GM21447 (cell line): ENCODE data around the gene DOCK4.

Experiments used
- ATAC-seq: cut with Tn5 transposase; IDR thresholded peaks from one replicate; pipeline ENCODE4 v1.9.1; 2021; ENCODE audit not compliant: unreplicated experiment

The DOCK4 gene

DNA sequence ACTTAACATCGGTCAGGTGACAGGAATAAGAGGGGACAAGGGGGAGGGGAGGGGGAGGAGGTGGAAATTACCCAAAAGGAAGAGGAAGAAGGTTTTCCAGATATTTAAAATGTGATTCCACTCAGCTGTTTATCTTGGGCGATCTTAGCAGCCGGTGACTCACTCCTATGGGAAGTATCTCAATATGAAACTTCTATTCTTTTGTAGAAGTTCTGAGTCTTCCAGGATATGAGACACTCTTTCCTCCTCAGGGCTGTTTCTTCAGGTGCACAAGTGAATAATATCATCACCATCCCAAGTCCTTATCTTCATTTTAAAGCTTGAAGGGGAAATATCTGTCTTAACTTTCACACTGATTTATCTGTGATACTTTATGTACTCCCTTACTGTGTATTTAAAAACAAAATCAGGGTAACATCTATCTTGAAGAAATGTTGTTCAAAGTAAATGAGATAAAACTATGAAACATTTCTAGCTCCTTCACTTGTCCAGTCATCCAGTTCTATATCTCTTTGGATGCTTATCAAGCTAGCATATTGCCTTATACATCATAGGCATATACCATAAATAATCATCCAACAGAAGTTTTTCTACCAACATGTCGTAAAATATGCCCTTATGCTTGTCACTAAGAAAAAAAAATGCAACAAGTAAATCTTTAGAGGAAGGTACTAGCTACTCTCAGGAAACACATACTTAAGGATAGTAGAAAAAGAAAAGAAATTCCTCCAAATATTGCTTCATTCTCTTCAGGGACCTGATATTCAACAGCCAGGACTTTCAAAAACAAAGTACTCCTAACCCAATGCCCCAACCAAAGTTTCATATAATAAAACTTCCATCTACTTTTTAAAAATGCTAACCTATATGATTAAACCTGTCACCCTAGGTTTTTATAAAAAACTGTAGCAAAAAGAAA lies 13.7 kb downstream of the DOCK4 start:
- no peak for ATAC-seq

DNA sequence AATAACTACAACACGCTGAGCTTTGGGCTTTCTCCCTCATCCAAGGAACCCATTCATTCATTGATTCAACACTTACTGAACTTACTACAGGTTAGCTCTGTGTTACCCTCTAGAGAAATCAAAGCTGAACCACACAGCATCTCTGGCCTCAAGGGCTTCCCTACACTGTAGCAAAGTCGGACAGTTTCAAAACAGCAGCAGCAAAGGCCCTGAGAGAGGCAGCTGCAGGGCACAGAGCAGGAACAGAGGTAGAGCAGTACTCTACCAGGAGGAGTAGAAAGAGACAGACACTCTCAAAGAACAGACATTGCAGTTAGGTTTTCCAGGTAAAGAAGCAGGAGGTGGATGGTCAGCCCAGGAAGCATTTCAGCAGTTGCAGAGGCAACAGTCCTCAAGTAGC lies 16.1 kb downstream of the DOCK4 start:
- no peak for ATAC-seq

DNA sequence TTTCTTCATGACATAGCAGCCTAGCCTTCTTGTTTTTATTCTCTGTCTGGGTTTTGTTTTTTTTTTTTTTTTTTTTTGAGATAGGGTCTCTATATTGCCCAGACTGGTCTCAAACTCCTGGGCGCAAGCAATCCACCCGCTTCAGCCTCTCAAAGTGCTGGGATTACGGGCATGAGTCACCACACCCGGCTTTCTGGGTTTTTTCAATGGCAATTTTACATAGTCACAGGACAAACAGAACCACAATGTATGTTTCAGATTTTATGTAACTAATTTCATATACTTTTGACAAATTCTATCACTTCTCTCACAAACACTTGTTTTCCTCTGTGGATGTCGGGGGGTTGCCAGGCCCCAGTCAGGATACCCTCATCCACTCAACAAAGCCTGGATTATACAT lies 16.5 kb downstream of the DOCK4 start:
- ATAC-seq = no peak

DNA sequence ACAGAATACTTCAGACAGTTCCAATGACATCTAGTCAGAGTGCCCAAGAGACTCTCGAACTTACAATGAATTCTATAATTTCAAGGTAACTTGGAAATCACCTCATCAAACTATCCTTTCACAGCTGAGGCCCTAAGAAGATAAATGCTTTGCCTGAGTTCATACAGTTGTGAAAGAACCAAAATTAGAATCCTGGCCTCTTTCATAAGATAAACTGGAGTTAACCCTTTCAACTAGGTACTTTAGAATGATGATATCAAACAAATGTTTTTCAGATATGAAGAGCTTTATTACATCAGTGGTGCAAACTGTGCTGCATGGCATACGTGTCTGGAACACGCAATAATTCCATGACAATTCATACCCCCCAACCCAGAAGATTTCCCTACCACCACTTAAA lies 17.9 kb downstream of the DOCK4 start:
- no peak for ATAC-seq

DNA sequence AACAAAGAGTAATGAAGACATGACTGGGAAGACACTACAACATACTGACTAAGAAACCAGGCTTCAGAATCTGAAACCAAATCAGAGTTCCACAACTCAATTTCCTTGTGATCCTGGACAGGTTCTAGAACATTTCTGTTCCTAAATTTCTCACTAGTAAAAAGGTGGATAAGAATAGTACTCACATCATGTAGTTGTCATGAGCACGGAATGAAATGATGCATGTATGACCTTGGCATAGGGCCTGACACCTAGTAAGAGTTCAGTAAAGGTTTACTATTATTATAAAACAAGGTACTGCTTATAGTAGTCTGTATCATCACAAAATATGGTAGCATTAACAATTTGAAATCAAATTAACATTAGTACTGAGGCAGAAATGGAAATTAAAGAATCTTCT lies 19.9 kb downstream of the DOCK4 start:
- no peak for ATAC-seq

DNA sequence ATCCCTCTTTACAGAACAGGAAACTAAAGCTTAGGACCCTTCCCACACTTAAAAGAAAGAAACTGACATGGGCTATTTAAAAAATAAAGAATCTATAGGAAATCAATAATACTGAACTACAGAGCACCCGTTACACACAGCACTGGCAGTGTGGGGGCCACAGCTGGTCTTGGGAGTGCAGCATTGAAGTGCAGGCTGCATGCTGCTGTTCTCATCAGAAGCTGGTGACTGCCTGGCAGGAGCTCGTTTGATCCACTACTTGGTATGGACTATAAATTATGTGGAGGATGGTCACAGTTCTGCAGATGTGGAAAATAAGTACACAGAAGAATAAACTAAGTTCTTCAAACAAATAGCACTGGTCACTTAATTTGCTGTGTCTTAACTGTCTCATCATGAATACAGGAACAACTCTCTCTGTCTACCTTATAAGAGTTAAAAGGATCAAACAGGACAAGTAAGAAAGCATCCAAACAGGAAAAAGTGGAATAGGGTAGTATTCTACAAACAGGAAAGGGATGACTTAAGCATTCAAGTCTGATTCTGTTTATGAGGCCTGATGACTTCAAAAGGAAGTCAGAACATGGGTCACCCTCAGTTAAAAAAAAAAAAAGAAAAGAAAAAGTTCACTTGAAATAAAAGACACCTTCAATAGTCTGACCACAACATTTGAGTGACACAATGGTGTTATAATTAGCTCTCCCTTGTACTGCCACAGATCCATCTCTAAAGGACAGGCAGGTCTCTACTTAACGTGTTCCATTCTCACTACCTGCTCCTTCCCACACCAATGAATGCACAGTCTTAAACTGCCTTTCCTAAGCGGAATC lies 21.0 kb downstream of the DOCK4 start:
- no peak for ATAC-seq

DNA sequence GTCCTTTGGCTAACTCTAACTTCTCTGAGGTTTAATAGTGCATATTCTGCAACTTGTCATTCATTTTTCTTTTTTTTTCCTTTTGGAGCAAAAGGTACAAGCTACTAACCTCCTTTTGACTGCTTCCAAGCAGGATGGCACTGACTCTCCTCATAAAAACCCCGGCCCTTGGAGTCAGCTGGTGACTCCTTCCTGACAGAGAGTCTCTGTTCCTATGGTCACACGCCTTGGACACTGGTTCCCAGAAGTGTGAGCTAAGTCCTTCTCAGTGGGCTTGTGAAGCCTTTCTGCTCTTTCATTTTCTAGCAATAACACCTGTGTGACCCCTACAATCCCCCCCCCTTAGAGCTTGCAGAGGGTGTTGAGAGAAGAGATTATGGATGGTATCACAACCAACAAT lies 21.7 kb downstream of the DOCK4 start:
- no peak for ATAC-seq

DNA sequence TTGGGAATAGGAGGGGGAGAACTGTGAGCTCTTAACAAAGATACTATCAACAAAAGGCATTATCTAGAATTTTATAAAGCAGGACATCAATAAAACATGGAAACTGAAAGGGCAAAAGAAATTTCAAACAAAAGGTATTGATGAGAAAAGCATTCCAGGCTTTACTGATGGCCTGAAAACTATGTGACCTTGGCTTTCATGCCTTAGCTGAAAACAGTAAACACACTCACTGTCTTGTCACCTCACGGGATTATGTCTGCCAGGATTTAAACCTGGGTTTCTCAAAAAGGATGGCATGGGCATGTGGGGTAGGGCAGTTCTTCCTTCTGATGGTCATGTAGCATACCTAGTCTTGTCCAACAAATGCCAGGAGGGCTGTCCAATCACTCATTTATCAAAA lies 22.9 kb downstream of the DOCK4 start:
- no peak for ATAC-seq

DNA sequence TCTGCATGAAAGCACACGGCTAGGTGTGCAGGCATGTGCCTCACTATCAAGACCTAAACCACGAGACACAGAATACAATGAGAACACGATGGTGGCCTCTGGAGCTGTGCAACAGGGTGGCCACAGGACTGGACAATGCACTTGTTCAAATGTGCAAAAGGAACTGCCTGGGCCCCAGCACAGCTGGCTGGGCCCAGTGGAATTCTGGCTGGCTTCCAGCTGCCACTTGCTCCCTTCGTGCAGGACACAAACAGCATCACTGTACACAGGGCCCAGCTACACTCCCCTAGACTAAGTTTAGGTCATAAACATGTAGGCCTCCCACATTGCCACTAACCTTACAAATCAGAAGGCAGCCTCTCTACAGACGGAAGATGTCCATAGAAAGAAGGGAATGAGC lies 23.4 kb downstream of the DOCK4 start:
- ATAC-seq = no peak

DNA sequence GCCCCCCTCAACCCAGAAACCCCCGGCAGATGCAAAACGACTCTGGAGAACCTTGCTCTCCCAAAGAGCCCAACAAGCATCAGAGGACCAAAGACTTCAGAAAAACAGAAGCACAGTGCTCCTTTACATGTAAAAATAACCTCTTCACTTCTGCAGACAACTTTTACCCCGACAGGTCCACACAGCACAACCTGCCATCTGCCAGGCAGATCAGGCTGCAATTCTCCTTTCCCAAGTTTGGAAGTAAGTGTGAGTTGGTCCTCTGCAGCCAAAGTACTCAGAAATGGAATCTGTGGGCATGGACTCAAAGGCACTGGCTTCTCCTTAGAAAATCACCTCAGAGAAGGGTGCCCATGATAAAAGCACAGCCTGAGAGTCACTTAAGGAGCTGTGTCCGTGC lies 26.0 kb downstream of the DOCK4 start:
- no peak for ATAC-seq

DNA sequence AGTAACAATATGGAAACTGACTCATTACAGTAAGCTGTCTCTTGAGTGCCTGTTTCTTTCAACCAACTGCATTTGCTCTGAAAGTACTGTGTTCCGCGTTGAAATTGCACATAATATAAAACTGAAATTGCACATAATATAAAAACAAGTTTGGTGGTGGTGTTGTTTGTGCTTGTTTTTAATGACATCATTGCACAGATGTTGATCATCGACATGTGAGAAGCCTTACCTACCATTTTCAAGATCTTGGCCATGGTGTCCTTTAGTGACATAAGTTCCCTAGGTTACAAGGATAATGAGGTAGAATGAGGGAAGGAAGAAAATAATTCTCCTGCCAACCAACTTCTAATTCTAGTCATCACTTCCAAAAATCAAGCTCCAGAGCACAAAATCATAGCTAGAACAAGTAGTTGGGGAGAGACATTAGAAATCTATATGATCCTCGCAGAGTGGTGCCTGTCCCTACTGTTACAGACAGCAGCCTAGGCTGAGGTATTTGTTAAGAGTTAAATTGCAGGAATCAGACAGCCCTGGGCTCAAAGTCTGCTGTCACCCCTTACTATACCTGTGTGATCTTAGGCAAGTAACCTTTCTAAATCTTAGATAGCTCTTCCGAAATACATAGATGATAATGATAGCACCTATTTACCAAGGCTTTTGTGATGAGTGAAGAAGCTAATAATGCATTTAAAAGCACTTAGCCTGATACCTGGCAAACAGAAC lies 29.3 kb downstream of the DOCK4 start:
- no peak for ATAC-seq

DNA sequence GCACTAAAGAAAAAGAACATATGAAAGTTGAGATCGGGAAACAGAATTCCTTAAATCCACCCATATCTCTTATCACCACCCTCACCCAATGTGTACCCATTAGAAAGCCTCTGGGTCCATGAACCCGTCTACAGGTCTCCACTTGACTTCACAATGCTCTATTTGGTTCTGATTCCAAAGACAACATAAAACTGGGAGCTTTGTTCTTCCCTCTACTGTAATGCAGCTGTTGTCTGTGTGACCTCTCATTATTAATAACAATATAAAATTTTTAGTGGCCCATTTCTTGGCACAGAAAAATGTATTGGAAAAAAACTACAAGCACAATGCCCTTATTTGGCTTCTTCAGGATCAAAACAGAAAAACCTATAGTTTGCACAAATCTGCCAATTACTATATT lies 30.0 kb downstream of the DOCK4 start:
- no peak for ATAC-seq

DNA sequence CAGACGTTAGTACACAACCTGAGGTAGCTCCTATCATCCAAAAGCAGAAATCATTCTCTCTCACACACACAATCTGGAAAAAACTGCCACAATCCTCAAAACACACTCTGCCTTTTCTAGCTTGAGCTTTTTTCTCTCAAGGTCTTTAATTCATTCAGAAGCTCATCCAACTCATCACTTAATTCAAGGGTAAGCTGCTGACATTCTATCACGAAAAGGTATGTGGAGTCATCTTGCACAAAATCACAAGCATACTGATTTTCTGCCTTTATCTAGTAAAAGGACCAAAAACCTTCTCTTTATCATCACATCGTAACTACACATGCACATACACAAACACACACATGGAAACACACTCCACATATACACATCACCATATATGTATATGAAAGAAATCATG lies 32.0 kb downstream of the DOCK4 start:
- no peak for ATAC-seq

DNA sequence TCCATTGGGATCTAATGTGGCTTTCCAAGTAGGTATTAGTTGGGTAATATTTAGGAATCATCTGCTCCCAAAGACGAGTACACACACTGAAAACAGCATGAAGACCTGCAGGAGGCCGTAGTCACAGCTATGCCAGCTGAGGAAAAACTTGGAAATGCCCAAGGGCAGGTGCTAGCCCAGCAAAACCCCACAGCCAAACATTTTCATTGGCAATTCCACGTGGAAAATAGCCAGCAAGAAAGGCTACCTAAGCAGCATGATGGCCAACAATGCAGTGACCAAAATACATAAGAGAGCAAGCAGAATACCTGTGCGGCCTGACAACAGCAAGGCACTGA lies 32.7 kb downstream of the DOCK4 start:
- no peak for ATAC-seq

DNA sequence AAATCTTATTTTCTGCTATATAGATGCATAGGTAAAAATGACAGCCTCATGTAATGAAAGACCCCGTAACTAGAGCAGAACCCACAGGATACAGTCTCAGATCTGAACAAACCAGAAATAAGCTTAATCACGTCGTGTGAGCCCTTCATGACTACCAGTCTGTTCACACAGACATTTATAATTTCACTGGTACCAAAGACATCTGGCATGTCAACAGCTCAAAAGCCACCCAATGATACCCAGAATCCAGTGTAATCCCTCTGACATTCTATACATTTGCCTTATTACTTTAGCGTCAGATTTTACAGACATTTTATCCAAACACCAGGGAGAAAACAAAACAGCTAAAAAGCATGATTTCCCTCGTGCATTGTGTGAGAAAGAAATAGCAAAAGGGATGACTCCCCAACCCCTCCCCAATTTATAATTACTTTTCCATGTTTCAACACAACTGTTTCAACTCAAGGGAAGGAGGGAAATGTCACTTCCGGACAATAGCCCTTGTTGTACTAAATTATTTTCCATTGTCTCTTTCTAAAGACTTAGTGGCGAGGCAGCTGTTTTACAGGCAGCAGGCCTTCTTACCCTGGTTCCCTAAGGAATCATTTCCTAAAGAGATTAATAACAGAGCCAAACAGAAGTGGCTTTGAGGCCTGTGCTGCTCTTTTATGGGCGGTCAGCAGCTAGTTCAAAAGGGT lies 33.2 kb downstream of the DOCK4 start:
- no peak for ATAC-seq

DNA sequence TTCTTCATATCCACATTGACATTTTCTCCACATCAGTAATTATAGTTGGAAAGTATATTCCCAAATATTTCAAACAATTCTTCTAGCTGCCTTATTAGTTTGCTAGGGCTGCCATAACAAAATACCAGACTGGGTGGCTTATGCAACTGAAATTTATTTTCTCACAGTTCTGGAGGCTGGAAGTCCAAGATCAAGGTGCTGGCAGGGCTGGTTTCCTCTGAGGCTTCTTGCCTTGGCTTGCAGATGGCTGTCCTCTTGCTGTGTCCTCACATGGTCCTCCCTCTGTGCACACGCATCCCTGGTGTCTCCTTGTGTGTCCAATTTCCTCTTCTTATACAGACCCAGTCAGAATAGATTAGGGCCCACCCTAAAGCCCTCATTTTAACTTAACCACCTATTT lies 34.5 kb downstream of the DOCK4 start:
- no peak for ATAC-seq

DNA sequence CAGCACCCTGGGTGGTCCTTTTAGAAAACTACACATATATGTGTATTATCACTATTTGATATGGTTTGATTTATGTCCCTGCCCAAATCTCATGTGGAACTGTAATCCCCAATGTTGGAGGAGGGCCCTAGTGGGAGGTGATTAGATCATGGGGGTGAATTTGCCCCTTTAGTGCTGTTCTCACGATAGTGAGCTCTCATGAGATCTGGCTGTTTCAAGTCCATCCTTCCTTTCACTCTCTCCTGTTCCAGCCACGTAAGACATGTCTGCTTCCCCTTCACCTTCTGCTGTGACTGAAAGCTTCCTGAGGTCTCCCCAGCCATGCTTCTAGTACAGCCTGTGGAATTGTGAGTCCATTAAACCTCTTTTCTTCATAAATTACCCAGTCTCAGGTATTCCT lies 37.3 kb downstream of the DOCK4 start:
- no peak for ATAC-seq

DNA sequence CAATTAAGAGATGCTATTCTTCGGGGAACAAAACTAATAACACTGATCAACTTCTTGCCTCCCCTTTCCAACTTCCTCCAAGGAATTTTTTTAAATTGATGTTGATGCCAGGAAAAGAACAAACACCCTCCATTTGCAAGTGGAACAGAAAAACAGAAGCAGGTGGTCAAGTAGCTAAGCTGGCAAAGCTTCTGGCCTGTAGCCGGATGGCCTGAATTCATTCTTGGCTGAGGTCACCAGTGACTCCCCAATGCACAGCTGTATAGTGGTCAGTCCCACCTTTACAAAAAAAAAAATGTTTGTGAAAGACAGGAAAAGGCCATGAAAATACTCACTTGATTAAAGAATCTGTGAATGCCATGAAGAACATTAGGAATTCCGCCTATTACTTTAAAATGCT lies 39.1 kb downstream of the DOCK4 start:
- no peak for ATAC-seq

DNA sequence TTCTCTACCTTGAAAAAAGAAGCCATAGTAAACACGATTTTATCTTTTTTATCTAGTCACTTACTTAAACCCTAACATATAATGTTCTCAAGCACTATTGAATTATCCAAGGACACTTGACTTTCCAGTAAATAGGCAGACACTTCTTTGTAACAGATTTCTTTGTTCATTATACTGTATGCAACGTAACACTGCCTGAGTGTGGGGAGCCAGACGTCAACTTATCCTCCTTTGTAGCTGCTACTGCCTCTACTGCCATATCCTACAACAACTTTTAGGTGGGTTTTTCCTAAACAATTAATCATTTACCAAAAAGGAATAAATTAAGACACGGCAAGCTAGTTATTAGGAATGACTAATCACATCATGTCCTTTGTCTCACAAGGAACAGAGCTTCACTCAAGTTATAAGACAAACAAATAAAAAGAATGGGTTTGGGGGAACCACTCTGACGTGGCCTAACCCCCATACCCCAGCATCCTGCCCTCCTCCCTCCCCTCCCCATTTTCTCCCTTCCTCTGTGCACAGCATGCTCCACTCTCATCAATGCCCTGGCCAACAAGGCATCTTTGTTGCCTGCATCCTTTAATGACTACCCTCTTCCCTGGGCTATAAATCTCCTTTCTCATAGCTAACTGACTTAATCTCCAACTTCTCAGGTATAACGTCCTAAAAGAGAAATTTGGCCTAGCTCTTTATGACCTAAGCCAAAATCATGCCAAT lies 43.3 kb downstream of the DOCK4 start:
- no peak for ATAC-seq

DNA sequence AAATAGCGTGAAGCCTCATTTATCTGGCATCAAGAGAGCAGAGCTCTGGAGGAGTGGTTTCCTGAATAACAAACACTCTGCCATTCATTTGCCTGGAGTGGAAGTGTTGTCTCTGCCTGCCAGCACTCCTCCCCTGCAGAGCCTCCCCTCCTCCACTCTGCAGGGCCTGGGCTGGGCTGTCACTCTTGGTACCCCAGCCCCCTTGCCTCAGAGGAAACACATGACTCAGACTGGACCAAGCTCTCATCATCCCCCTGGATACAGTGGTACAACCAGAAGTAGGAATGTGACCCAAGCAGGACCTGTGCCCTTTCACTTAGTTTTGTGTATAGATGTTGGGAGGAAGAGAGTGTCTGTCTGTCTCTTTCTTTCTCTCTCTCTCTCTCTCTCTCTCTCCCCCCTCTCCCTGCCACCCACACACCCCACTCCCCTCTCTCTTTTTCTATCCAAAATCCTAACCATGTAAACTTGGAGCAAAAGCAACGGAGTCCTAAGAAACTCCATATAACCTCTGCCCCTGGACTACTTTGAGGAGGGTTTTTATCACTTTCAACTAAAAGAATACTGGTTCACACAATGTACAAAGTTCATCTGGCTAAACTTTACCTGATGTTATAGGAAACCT lies 43.9 kb downstream of the DOCK4 start:
- no peak for ATAC-seq
